Hepatocyte (in vitro differentiated cells): Measurements from ENCODE around the gene MOGAT1. TPM values are rescaled to one million over a fixed set of nuclear protein-coding genes. Genes with fewer than 3 reads are reported as not detected.
A peak's percentile ranks its signal among the peaks of the same experiment; 100 is the strongest.
"Not testable (repeated sequence)": the region's sequence is repeated elsewhere in the genome, so short reads cannot be mapped to it uniquely, and the experiment has no call there.

Experiments used
- DNase-seq: peaks from one replicate; pipeline ENCODE4 v3.0.0-alpha.2; 2016; ENCODE audit warnings: low spot score
- H2AFZ ChIP-seq: fragments of 200-600 bp; sonication (generic); 2 replicates; pipeline ENCODE4 v1.6.0; 2016; ENCODE audit warnings: antibody characterized with exemption, mild to moderate bottlenecking
- H3K27ac ChIP-seq: fragments of 200-600 bp; sonication (generic); 2 replicates; pipeline ENCODE4 v1.5.1; 2016; ENCODE audit warnings: mild to moderate bottlenecking
- H3K27me3 ChIP-seq: fragments of 200-600 bp; sonication (generic); 2 replicates; pipeline ENCODE4 v1.6.1; 2016
- H3K36me3 ChIP-seq: fragments of 200-600 bp; sonication (generic); replicated peaks from 2 replicates; pipeline ENCODE4 v1.5.1; 2016; ENCODE audit warnings: low read depth; ENCODE audit not compliant: insufficient read depth
- H3K4me1 ChIP-seq: fragments of 200-600 bp; sonication (generic); 2 replicates; pipeline ENCODE4 v1.5.1; 2016; ENCODE audit warnings: mild to moderate bottlenecking, moderate library complexity; ENCODE audit not compliant: insufficient read depth
- H3K4me2 ChIP-seq: fragments of 200-600 bp; sonication (generic); 2 replicates; pipeline ENCODE4 v1.6.0; 2016
- H3K4me3 ChIP-seq: fragments of 200-600 bp; sonication (generic); 2 replicates; pipeline ENCODE4 v1.5.1; 2016; ENCODE audit warnings: mild to moderate bottlenecking
- H3K79me2 ChIP-seq: fragments of 200-600 bp; sonication (generic); 2 replicates; pipeline ENCODE4 v1.6.0; 2017; ENCODE audit warnings: mild to moderate bottlenecking
- H3K9me2 ChIP-seq: fragments of 200-600 bp; sonication (generic); replicated peaks from 2 replicates; pipeline ENCODE4 v1.6.0; 2017; ENCODE audit warnings: mild to moderate bottlenecking; ENCODE audit not compliant: insufficient read depth
- H3K9me3 ChIP-seq: fragments of 200-600 bp; sonication (generic); 2 replicates; pipeline ENCODE4 v1.5.1; 2016; ENCODE audit warnings: low read depth, mild to moderate bottlenecking
- H4K20me1 ChIP-seq: fragments of 200-600 bp; sonication (generic); 2 replicates; pipeline ENCODE4 v1.6.0; 2016; ENCODE audit warnings: mild to moderate bottlenecking; ENCODE audit not compliant: insufficient read depth, poor library complexity, severe bottlenecking
- CTCF ChIP-seq: fragments of 200-600 bp; sonication (generic); IDR thresholded peaks from 2 replicates; pipeline ENCODE4 v1.5.1; 2016; ENCODE audit warnings: antibody characterized with exemption, mild to moderate bottlenecking; ENCODE audit not compliant: poor library complexity
- EZH2 ChIP-seq: fragments of 200-600 bp; sonication (generic); IDR thresholded peaks from 2 replicates; pipeline ENCODE4 v1.6.1; 2016; ENCODE audit warnings: antibody characterized with exemption, mild to moderate bottlenecking, borderline replicate concordance
- EZH2phosphoT487 ChIP-seq: fragments of 200-600 bp; sonication (generic); IDR thresholded peaks from one replicate; pipeline ENCODE4 v1.6.1; 2018; ENCODE audit warnings: antibody characterized with exemption, mild to moderate bottlenecking, low read depth, moderate library complexity; ENCODE audit not compliant: unreplicated experiment, severe bottlenecking
- WGBS: methylation state at CpG from one replicate; pipeline ENCODE4 v1.1.6; 2016; ENCODE audit warnings: low lambda C conversion rate; ENCODE audit errors: missing lambda C conversion rate; 5-methylcytosine and 5-hydroxymethylcytosine counted together
- polyA plus RNA-seq: library from polyadenylated mRNA; unstranded; fragments of >200 nt; fragmentation: Nextera tagmentation; extraction: Ambion mirVana; gene quantifications from 2 replicates; pipeline ENCODE4 v1.2.1, GENCODE V29; 2016
- total RNA-seq: library from RNA; depleted of rRNA; stranded (reverse); fragments of >200 nt; gene quantifications from 2 replicates; pipeline ENCODE4 v1.2.3, GENCODE V29; 2014

Gene MOGAT1
- total and polyA plus RNA-seq, 2 experiments from 2014 or later, result not detected

- Histone ChIP-seq H4K20me1 (no peaks in the 10 kb centered on the region), H3K27ac (peak overlapping the region; percentile 31), H3K4me3 (no peak overlapping the region), H3K4me2 (peak overlapping the region; percentile 46), H3K36me3 (no peaks in the 10 kb centered on the region), H3K9me2 (no peaks in the 10 kb centered on the region), H3K27me3 (no peaks in the 10 kb centered on the region), H2AFZ (no peak overlapping the region), H3K4me1 (peaks cover 25% of the 10 kb centered on the region), H3K9me3 (no peaks in the 10 kb centered on the region), H3K79me2 (no peaks in the 10 kb centered on the region)
- whole genome bisulfite sequencing, result 46% methylated on average over 5 of the region's 5 CpGs
- no peak for DNase-seq
- TF ChIP-seq EZH2phosphoT487 (no peak), EZH2 (no peak), CTCF (no peak)
Measured at GRCh38 chr2:222752746-222753145, 81.3 kb downstream of the MOGAT1 start.

- DNase-seq, result peak; percentile 16
- WGBS, result 42% methylated on average over 2 of the region's 2 CpGs
- Histone ChIP-seq H3K9me3 (no peaks in the 10 kb centered on the region), H3K27ac (peak overlapping the region; percentile 31), H3K36me3 (no peaks in the 10 kb centered on the region), H3K4me1 (peaks cover 25% of the 10 kb centered on the region), H3K4me3 (no peak overlapping the region), H3K9me2 (no peaks in the 10 kb centered on the region), H2AFZ (no peak overlapping the region), H4K20me1 (no peaks in the 10 kb centered on the region), H3K4me2 (peak overlapping the region; percentile 46), H3K27me3 (no peaks in the 10 kb centered on the region), H3K79me2 (no peaks in the 10 kb centered on the region)
- no peak for TF ChIP-seq CTCF
- TF ChIP-seq EZH2, result no peak
- TF ChIP-seq EZH2phosphoT487, result no peak
Measured at GRCh38 chr2:222753251-222753824, 81.9 kb downstream of the MOGAT1 start.

- Histone ChIP-seq H3K27ac (no peak overlapping the region), H3K36me3 (no peaks in the 10 kb centered on the region), H4K20me1 (no peaks in the 10 kb centered on the region), H3K4me1 (peaks cover 25% of the 10 kb centered on the region), H3K4me3 (no peak overlapping the region), H3K79me2 (no peaks in the 10 kb centered on the region), H3K9me3 (no peaks in the 10 kb centered on the region), H3K4me2 (no peak overlapping the region), H3K27me3 (no peaks in the 10 kb centered on the region), H3K9me2 (no peaks in the 10 kb centered on the region), H2AFZ (no peak overlapping the region)
- 95% methylated on average over 1 of the region's 1 CpG for WGBS
- TF ChIP-seq CTCF (no peak), EZH2 (no peak), EZH2phosphoT487 (no peak)
- DNase-seq, result no peak
Measured at GRCh38 chr2:222754324-222754930, 83.0 kb downstream of the MOGAT1 start.

- H3K4me1 ChIP-seq, result peaks cover 25% of the 10 kb centered on the region
- DNase-seq, H3K79me2 ChIP-seq, H4K20me1 ChIP-seq, H3K9me2 ChIP-seq, H3K9me3 ChIP-seq, H3K4me2 ChIP-seq, H2AFZ ChIP-seq, H3K27me3 ChIP-seq, H3K36me3 ChIP-seq, H3K4me3 ChIP-seq, H3K27ac ChIP-seq: not testable (repeated sequence)
- 92% methylated on average over 5 of the region's 5 CpGs for WGBS
Measured at GRCh38 chr2:222755593-222755992, 84.1 kb downstream of the MOGAT1 start.
